ENCODE results near the gene USPL1. TPM values are rescaled to one million over a fixed set of nuclear protein-coding genes. Genes with fewer than 3 reads are reported as not detected.
A peak's percentile ranks its signal among the peaks of the same experiment; 100 is the strongest.

USPL1 gene
- total RNA-seq, result 10 to 100 TPM in 1 of 6 experiments, 1 to 10 TPM in 5; 5.6 to 11.2 (median 8.4) TPM
- long read RNA-seq, result 0 reads

GRCh38 chr13:30617315-30618185 is at the start of gene USPL1:
TSS of gene USPL1 (plus strand) at chr13:30617920. CDS start at chr13:30621141, 3,221 bp downstream.
- no peaks in the 10 kb centered on the region for H3K9me3 ChIP-seq
- DNase-seq (peak; percentile 99), ATAC-seq (peak; percentile 86 to 93 (median 88))
- H3K27ac ChIP-seq, result peak within 1 kb of the TSS; percentile 100
- H3K27me3 ChIP-seq, result no peaks in the 10 kb centered on the region
- H3K36me3 ChIP-seq, result peaks cover 0 to 7% (median 0%) of the 10 kb centered on the region in 4 donors
- TF ChIP-seq, protein P1, sequence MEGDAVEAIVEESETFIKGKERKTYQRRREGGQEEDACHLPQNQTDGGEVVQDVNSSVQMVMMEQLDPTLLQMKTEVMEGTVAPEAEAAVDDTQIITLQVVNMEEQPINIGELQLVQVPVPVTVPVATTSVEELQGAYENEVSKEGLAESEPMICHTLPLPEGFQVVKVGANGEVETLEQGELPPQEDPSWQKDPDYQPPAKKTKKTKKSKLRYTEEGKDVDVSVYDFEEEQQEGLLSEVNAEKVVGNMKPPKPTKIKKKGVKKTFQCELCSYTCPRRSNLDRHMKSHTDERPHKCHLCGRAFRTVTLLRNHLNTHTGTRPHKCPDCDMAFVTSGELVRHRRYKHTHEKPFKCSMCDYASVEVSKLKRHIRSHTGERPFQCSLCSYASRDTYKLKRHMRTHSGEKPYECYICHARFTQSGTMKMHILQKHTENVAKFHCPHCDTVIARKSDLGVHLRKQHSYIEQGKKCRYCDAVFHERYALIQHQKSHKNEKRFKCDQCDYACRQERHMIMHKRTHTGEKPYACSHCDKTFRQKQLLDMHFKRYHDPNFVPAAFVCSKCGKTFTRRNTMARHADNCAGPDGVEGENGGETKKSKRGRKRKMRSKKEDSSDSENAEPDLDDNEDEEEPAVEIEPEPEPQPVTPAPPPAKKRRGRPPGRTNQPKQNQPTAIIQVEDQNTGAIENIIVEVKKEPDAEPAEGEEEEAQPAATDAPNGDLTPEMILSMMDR (IDR thresholded peaks at IDR 0.05), result peak in 3 of 4 donors; percentile 24 to 68 (median 24)
- peak; percentile 94 for TF ChIP-seq POLR2A (IDR thresholded peaks at IDR 0.05)
- peak within 1 kb of the TSS; percentile 53 to 71 (median 64) for H3K4me3 ChIP-seq
- intact Hi-C loops (cut with DNase I), result no loop called here
- WGBS (ENCODE audit: insufficient coverage, low coverage, low lambda C conversion rate, missing lambda C conversion rate), result under 1% methylated on average over 47 of the region's 78 CpGs
- peaks cover 0 to 24% (median 0%) of the 10 kb centered on the region in 4 donors for H3K4me1 ChIP-seq

DNA sequence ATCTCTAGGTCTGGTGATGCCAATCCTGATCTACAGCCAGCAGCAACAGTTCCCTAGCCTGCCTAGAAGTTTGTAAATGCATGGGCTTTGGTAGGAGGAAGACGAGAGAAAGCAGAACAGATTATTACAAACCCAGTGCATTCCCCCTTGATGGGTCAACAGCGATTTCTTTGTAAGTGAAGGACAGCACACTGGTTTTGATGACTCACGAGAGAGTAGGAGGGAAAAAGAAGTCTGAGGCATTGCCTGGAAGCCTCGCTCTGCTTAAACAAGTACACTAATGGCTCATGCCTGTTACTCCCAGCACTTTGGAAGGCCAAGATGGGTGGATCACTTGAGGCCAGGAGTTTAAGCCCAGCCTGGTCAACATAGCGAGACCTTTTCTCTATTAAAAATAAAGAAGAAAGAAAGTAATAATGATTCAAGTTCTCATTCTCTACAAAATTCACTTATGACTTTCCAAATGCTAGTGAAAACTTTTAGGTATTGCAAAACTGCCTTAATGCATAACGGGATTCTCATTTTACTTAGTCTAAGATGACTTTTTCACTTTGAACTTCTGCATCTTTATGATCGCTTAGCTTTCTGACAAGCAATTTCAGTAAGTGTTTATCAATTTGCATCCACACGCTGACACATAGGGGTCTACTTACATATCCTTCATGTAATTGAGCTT is 47.7 kb upstream of the USPL1 start:
- ATAC-seq (peak in 2 of 4 donors; percentile 34 to 46), DNase-seq (no peak)
- TF ChIP-seq, protein P1 (IDR thresholded peaks at IDR 0.05), result no peak
- TF ChIP-seq POLR2A (IDR thresholded peaks at IDR 0.05), result no peak
- Histone ChIP-seq H3K4me1 (peaks cover 0 to 5% (median 0%) of the 10 kb centered on the region in 4 donors), H3K4me3 (no peak overlapping the region), H3K9me3 (no peaks in the 10 kb centered on the region), H3K36me3 (no peaks in the 10 kb centered on the region), H3K27me3 (no peaks in the 10 kb centered on the region), H3K27ac (no peak overlapping the region)
- intact Hi-C loops (cut with DNase I), result no loop called here
- 91% methylated on average over 5 of the region's 8 CpGs for WGBS (ENCODE audit: insufficient coverage, low coverage, low lambda C conversion rate, missing lambda C conversion rate)

DNA sequence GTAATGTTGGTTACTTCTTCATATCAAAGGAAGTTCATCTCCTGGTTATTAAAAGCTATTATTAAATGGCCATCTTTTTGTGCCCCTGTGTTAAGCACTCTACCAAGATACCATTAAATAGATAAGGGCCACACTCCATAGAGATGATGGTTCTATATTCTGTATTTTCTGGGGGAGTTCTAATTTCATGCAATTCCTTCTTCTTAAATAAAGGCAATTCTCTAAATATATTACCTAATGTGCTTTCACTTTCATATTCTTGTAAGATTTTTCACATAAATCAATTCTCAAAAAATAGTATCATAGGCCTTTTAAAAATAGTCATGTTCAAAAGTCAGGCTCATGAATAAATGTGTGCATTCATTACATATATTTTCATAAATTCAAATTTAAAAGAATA is 47.0 kb upstream of the USPL1 start:
- H3K4me3 ChIP-seq, result no peak overlapping the region
- intact Hi-C loops (cut with DNase I), result no loop called here
- no peaks in the 10 kb centered on the region for H3K9me3 ChIP-seq
- H3K27me3 ChIP-seq, result no peaks in the 10 kb centered on the region
- no peaks in the 10 kb centered on the region for H3K36me3 ChIP-seq
- H3K4me1 ChIP-seq, result peaks cover 0 to 5% (median 0%) of the 10 kb centered on the region in 4 donors
- DNase-seq, result no peak
- no peak for TF ChIP-seq POLR2A (IDR thresholded peaks at IDR 0.05)
- TF ChIP-seq, protein P1 (IDR thresholded peaks at IDR 0.05), result no peak
- H3K27ac ChIP-seq, result no peak overlapping the region
- no peak for ATAC-seq

GRCh38 chr13:30572859-30573275 is 44.9 kb upstream of the USPL1 start:
- H3K4me1 ChIP-seq, result peaks cover 0 to 5% (median 0%) of the 10 kb centered on the region in 4 donors
- H3K9me3 ChIP-seq, result no peaks in the 10 kb centered on the region
- TF ChIP-seq, protein P1 (IDR thresholded peaks at IDR 0.05), result peak; percentile 30 to 43 (median 35)
- no peak for TF ChIP-seq POLR2A (IDR thresholded peaks at IDR 0.05)
- intact Hi-C loops (cut with DNase I), result no loop called here
- no peaks in the 10 kb centered on the region for H3K36me3 ChIP-seq
- ATAC-seq, result peak; percentile 74 to 86 (median 80)
- peak overlapping the region; percentile 23 to 50 (median 26) for H3K4me3 ChIP-seq
- H3K27ac ChIP-seq, result peak overlapping the region; percentile 32 to 62 (median 58)
- DNase-seq, result no peak
- WGBS (ENCODE audit: insufficient coverage, low coverage, low lambda C conversion rate, missing lambda C conversion rate), result 0% methylated on average over 1 of the region's 1 CpG
- no peaks in the 10 kb centered on the region for H3K27me3 ChIP-seq
